Activated CD4-positive, alpha-beta T cell treated with anti-CD3 and anti-CD28 coated beads, Interleukin-2, Interleukin-4, amounts not matched to agents 100 ng/mL and 50 ng/mL, durations not matched to agents 16 hours and 8 hours (primary cell): ENCODE measurements around the gene TOP2A.
A peak's percentile ranks its signal among the peaks of the same experiment; 100 is the strongest.
"Not testable (repeated sequence)": the region's sequence is repeated elsewhere in the genome, so short reads cannot be mapped to it uniquely, and the experiment has no call there.

Source experiments
- DNase-seq: peaks from one replicate; pipeline ENCODE4 v3.0.0-alpha.2; 2020; ENCODE audit warnings: low spot score

Gene TOP2A

DNA sequence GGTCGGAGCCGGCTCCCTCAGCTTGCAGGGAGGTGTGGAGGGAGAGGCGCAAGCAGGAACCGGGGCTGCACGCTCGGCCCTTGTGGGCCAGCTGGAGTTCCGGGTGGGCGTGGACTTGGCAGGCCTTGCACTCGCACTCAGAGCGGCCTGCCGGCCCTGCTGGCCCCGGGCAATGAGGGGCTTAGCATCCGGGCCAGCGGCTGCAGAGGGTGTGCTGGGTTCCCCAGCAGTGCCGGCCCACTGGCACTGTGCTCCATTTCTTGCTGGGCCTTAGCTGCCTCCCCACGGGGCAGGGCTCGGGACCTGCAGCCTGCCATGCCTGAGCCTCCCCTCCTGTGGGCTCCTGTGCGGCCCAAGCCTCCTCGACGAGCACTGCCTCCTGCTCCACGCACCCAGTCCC, 41.9 kb downstream of the TOP2A start:
- DNase-seq: not testable (repeated sequence)

GRCh38 chr17:40374821-40375498, 42.7 kb downstream of the TOP2A start:
- no peak for DNase-seq

- DNase-seq: no peak
Observed at GRCh38 chr17:40373999-40374398, 43.7 kb downstream of the TOP2A start.

DNA sequence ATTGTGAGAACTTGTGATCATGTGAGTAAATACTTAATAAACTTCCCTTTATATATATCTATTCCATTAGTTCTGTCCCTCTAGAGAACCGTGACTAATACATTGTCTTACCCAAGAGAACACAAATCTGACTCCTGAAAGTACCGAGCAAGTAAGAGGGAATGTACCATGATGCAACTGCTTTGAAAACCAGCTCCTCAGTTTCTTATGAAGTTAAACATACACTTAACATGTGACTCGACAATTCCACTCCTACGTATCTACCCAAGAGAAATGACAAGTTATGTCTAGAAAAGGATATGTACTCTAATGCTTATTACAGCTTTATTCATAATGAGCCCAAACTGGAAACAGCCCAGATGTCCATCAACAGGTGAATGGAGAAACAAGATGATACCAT, 44.4 kb downstream of the TOP2A start:
- no peak for DNase-seq

DNA sequence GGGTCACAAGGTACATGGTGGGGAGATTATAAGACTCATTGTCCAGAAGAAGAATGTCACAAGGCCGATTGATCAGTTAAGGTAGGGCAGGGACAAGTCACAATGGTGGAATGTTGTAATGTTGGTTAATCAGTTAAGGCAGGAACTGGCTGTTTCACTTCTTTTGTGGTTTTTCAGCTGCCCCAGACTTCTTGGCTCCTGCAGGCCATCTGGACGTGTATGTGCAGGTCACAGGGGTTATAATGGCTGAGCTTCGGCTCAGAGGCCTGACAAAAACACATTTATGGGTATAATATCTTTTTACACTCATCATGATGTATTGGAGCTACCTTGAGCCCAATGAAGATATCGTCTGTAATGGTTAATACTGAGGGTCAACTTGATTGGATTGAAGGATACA, 45.1 kb downstream of the TOP2A start:
- DNase-seq: not testable (repeated sequence)

GRCh38 chr17:40372031-40372430, 45.7 kb downstream of the TOP2A start:
- DNase-seq: no peak

- DNase-seq: peak; percentile 42
Observed at GRCh38 chr17:40371261-40371929, 46.3 kb downstream of the TOP2A start.

GRCh38 chr17:40369923-40370322, 47.8 kb downstream of the TOP2A start:
- no peak for DNase-seq

DNA sequence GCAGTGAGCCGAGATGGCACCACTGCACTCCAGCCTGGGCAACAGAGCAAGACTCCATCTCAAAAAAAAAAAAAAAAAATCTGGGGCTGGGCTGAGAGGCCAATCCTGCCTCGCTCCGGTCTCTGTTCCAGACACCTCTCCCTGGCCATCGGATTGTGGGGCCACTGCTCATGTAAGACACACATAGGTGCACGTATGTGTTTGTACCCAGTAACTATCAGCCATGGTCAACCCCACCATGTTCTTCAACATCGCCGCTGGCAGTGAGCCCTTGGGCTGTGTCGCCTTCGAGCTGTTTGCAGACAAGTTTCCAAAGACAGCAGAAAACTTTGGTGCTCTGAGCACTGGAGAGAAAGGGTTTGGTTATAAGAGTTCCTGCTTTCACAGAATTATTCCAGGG, 50.0 kb downstream of the TOP2A start:
- DNase-seq: not testable (repeated sequence)

- no peak for DNase-seq
Observed at GRCh38 chr17:40366861-40367518, 50.7 kb downstream of the TOP2A start.

GRCh38 chr17:40366076-40366860, 51.4 kb downstream of the TOP2A start:
- DNase-seq: no peak

DNA sequence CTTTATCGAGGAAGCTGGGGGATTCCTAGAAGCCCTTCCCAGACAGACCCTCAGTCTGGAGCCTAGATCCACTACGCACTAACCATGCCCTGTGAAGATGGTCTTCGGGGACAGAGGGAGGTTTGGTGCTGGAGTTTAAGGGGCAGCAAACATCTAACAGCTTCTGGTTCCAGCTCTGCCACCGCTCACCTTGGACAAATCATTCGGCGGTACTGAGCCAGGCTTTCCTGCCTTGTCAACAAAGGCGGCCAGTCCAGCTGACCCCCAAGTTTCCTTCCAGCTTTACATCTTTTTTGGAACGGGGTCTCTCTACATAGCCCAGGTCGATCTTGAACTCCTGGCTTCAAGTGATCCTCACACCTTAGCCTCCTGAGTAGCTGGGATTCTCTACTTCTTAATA, 52.8 kb downstream of the TOP2A start:
- no peak for DNase-seq

DNA sequence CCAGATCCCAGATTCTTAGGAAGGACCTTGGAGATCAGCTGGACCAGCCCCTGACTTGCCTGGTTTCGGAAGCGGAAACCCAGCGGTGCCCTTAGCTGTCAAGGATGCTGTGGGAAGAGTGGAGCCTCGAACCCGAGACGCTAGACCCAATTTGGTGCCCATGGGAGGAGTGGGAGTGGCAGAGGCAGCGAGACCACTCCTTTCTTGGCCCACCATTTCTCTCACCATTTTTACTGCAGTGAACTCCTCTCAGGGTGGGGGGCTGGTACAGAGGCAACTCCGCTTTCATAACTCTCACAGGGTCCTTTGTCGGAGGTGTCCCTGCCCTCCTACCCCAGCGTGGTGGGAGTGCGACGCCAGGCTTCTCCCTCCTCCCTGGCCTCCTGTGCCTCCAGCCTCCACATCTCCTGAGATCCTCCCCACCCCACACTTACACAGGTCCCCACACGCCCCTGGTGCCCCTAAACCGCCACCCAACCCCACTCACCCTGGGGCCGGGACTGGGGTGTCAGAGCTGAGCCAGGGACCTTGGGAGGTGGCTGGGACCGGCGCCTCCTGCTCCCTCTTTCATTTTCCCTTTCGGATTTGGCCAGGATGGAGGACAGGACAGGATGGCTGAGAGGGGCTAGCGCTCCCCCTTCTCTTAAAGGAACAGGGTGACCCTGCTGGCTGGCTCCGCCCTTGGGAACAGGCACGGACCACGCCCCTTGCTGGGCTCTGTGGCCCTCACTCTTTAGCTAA, 53.4 kb downstream of the TOP2A start, which contains the start of gene GJD3:
Gene GJD3 (minus strand): TSS at position 617 of the 741 bp plus-strand sequence. CDS start 922 bp downstream, outside the sequence.
- DNase-seq: no peak

GRCh38 chr17:40363111-40363827, 54.4 kb downstream of the TOP2A start:
- DNase-seq: no peak

DNA sequence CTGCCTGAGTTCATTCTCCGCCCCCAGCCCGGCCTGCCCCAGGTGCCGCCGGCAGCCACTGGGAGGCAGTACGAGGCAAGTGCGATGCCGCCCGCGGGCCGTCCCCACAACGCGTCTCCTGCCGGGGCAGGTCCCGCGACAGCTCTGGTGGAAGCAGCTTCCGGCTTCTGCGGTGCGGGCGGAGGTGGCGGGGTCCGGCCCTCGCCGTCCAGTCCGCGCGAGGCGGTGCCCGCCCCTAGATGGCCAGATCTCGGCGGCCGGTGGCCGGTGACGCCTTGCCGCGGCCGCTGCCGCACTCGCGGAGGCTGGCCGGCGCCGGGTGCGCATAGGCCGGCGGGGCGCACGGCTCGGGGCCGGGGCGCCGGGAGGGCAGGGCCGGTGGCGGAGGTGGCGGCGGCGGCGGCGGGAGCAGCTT, 55.0 kb downstream of the TOP2A start:
- DNase-seq: peak; percentile 89

DNA sequence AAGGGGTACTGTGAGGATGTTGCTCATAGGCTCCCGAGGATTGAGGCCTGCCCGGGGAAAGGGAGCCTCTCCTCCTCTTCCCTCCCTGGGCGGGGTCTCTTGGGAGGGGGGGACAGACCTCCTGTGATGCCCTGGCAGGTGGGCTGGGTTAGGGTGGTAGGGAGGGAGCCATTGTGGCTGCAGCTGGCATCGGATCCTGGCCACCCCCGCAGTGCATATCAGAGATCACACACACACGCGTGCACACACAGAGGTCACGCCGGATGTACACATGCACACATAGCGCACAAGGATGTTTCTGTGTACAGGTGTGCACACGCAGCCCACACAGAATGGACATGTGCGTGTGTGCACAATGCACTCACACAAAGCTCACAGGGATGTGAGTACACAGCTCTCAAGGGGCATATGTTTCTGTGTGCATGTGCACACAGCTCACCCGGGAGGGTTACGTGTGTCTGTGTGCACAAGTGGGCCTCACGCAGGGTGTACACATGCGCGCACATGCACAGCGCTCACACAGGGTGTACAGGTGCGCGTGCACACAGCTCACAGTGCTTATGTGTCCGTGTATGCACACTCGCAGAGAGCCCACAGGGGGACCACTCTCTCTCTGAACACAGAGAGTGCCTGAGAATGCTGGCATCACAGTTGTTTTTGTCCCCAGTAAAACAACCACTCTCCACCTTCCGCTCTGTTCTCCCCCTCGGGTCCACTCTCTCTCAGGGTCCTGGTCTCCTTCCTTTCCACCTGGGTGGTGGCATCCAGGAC, 55.6 kb downstream of the TOP2A start:
- DNase-seq: no peak

DNA sequence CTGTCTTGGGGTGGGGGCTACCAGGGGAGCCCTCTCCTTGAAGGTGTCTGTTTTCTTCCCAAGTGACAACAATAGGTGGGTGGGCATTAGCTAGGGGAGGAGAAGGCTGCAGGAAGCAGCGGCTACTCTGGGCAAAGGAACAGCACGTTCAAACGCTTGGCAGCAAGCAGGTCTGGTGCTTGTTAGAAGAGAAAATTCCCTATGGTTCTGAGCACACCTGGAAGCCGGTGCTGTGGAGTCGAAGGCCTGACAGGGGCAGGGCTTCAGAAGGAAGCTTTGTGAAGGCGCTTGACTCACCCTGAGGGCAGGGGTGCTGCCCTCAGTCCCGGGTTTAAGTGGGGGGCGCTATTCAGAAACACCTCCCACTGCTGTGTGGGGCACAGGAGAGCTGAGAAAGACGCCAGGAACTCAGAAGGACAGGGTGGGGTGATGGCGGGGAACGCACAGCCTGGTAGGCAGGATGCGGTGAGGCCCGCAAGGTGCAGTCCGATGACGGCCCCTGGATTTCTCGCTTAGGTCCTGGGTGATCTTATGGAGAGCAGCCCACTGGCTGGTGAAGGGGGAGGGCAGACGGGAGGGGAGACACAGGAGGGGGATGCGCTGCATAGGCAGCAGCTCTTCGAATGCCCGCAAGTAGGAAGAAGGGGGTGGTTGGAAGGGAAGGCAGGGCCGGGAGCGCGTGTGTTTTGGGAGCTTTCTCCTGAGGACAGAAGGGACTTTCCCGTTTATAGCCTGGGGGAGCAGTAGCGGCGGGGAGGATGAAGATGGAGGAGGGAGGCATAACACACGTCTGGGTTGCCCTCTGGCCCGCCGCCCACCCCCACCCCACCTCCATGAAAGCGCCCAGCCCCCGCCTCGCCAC, 56.4 kb downstream of the TOP2A start:
- DNase-seq: no peak

DNA sequence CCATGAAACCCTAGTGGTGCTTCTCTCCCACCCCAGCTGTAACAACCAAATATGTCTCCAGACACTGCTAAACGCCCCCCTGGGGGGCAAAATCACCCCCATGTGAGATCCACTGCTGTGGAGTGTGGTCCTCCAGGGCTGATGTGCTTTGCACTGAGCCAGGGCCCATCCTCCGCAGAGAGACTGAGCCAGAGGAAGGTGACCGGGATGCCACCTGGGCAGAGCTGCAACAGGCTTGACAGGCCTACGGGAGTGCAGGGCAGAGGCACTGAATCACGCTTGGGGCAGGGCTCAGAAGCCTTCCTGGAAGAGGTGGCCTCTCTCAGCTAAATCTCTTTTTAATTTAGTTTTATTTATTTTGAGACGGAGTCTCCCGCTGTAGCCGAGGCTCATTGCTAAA, 57.6 kb downstream of the TOP2A start:
- no peak for DNase-seq
